PC-9 (cell line): ENCODE results near the gene PICK1. TPM values are rescaled to one million over a fixed set of nuclear protein-coding genes. Genes with fewer than 3 reads are reported as not detected.

Experiments used
- BruUV-seq: library from RNA; stranded (reverse); fragments of 400-500 nt; replicated peaks from 2 replicates; lab custom pipeline; 2021; lab: Mats Ljungman, UMichigan
- CTCF ChIA-PET: fragments of 300-600 bp; sonication (Branson Sonifier 250); formaldehyde crosslinking; loops from one replicate; lab custom pipeline; 2022; ENCODE audit warnings: antibody characterized with exemption; lab: Charles Lee
- POLR2A ChIA-PET: fragments of 300-600 bp; sonication (Branson Sonifier 250); formaldehyde crosslinking; loops from one replicate; lab custom pipeline; 2022; ENCODE audit warnings: antibody characterized with exemption; ENCODE audit not compliant: unreplicated experiment; lab: Charles Lee
- DNase-seq, 2 experiments: peaks; one replicate each; pipeline versions ENCODE4 v3.0.0 to v3.0.0-alpha.2; 2015 to 2022; ENCODE audit warnings: mixed read lengths in 1 of 2
- H2AFZ ChIP-seq: fragments of 200-600 bp; sonication (generic); 2 replicates; pipeline ENCODE4 v1.8.1; 2017; ENCODE audit warnings: antibody characterized with exemption
- H3F3A ChIP-seq: fragments of 200-600 bp; sonication (generic); 2 replicates; pipeline ENCODE4 v1.8.1; 2017; ENCODE audit warnings: antibody characterized with exemption, mild to moderate bottlenecking, low read depth; ENCODE audit not compliant: insufficient read depth
- H3K27ac ChIP-seq: fragments of 200-600 bp; sonication (generic); 2 replicates; pipeline ENCODE4 v1.6.1; 2016; ENCODE audit warnings: mixed run types
- H3K27me3 ChIP-seq: fragments of 200-600 bp; sonication (generic); 2 replicates; pipeline ENCODE4 v1.6.1; 2016; ENCODE audit warnings: low read depth, mixed run types; ENCODE audit not compliant: insufficient read depth
- H3K36me3 ChIP-seq: fragments of 200-600 bp; sonication (generic); 2 replicates; pipeline ENCODE4 v1.6.1; 2016; ENCODE audit warnings: low read depth, mixed run types
- H3K4me1 ChIP-seq: fragments of 200-600 bp; sonication (generic); replicated peaks from 2 replicates; pipeline ENCODE4 v1.6.1; 2016; ENCODE audit warnings: mixed run types; ENCODE audit not compliant: insufficient read depth
- H3K4me2 ChIP-seq: fragments of 200-600 bp; sonication (generic); 2 replicates; pipeline ENCODE4 v1.6.1; 2017; ENCODE audit warnings: mixed run types
- H3K4me3 ChIP-seq: fragments of 200-600 bp; sonication (generic); 2 replicates; pipeline ENCODE4 v1.6.1; 2016; ENCODE audit warnings: mixed run types
- H3K79me2 ChIP-seq: fragments of 200-600 bp; sonication (generic); 2 replicates; pipeline ENCODE4 v1.6.1; 2017; ENCODE audit warnings: low read depth, mixed run types
- H3K9me2 ChIP-seq: fragments of 200-600 bp; sonication (generic); 2 replicates; pipeline ENCODE4 v1.8.1; 2017; ENCODE audit warnings: mild to moderate bottlenecking; ENCODE audit not compliant: insufficient read depth
- H3K9me3 ChIP-seq: fragments of 200-600 bp; sonication (generic); 2 replicates; pipeline ENCODE4 v1.8.1; 2016; ENCODE audit warnings: low read depth; ENCODE audit not compliant: insufficient read depth
- H4K20me1 ChIP-seq: fragments of 200-600 bp; sonication (generic); 2 replicates; pipeline ENCODE4 v1.8.1; 2017; ENCODE audit not compliant: insufficient read depth
- CTCF ChIP-seq: fragments of 200-600 bp; sonication (generic); conservative IDR thresholded peaks from 2 replicates; pipeline ENCODE4 v1.6.1; 2017; ENCODE audit warnings: mixed run types, antibody characterized with exemption, mild to moderate bottlenecking, moderate library complexity
- EZH2 ChIP-seq: fragments of 200-600 bp; sonication (generic); IDR thresholded peaks from 2 replicates; pipeline ENCODE4 v1.8.0; 2017; ENCODE audit warnings: antibody characterized with exemption, low read depth
- intact Hi-C: fragments of 100-400 bp; cut with micrococcal nuclease; formaldehyde crosslinking; loops from one replicate; pipeline ENCODE4 v1.10.0; 2022; ENCODE audit not compliant: unreplicated experiment
- total RNA-seq: library from RNA; stranded (reverse); gene quantifications from 2 replicates; pipeline ENCODE4 v1.2.3, GENCODE V29; 2021

Gene PICK1
- total RNA-seq, 1 experiment from 2014 or later = 55.9 TPM

- ChIA-PET CTCF (no interaction called here), POLR2A (interaction anchor here (0.6 kb wide), 1 partner anchor 813 kb away, joined by 3 read pairs; no protein-coding TSS in a partner anchor)
- intact Hi-C loops = no loop called here
- no peaks in the 10 kb centered on the region for H4K20me1 ChIP-seq
- H3K4me1 ChIP-seq = peaks cover 13% of the 10 kb centered on the region
- no peaks in the 10 kb centered on the region for H3K79me2 ChIP-seq
- no peak for TF ChIP-seq EZH2
- TF ChIP-seq CTCF = no peak
- DNase-seq = no peak
- no peak overlapping the region for H3K4me3 ChIP-seq
- H2AFZ ChIP-seq = no peak overlapping the region
- BruUV-seq = no TSS peak
- H3K9me2 ChIP-seq = no peaks in the 10 kb centered on the region
- H3K4me2 ChIP-seq = no peak overlapping the region
- H3F3A ChIP-seq = no peaks in the 10 kb centered on the region
- H3K27me3 ChIP-seq = no peaks in the 10 kb centered on the region
- H3K27ac ChIP-seq = no peak overlapping the region
- H3K9me3 ChIP-seq = no peaks in the 10 kb centered on the region
- no peaks in the 10 kb centered on the region for H3K36me3 ChIP-seq
These were observed 18.8 kb upstream of the PICK1 start for GRCh38 chr22:38038426-38038825.

GRCh38 chr22:38038890-38039812 lies 18.1 kb upstream of the PICK1 start:
- H3K4me1 ChIP-seq = peaks cover 10% of the 10 kb centered on the region
- CTCF ChIA-PET = no interaction called here

More at GRCh38 chr22:38038890-38039812, 18.1 kb upstream of the PICK1 start:
- no peaks in the 10 kb centered on the region for H3K27me3 ChIP-seq
- intact Hi-C loops = no loop called here
- no peak overlapping the region for H3K27ac ChIP-seq
- H3K9me2 ChIP-seq = no peaks in the 10 kb centered on the region
- no peaks in the 10 kb centered on the region for H3K79me2 ChIP-seq
- H3K9me3 ChIP-seq = no peaks in the 10 kb centered on the region
- DNase-seq = peak in 1 of 2 experiments; percentile 32
- POLR2A ChIA-PET = no interaction called here
- H3F3A ChIP-seq = no peaks in the 10 kb centered on the region
- H2AFZ ChIP-seq = no peak overlapping the region
- TF ChIP-seq CTCF (no peak), EZH2 (no peak)
- no peaks in the 10 kb centered on the region for H4K20me1 ChIP-seq
- H3K4me2 ChIP-seq = no peak overlapping the region
- H3K36me3 ChIP-seq = no peaks in the 10 kb centered on the region
- BruUV-seq = no TSS peak
- no peak overlapping the region for H3K4me3 ChIP-seq
